ENCODE results near the gene CALR.

The CALR gene

GRCh38 chr19:12983542-12984142 is 45.2 kb downstream of the CALR start:
- peak; percentile 84 for DNase-seq

GRCh38 chr19:12984143-12984627 is 45.8 kb downstream of the CALR start:
- no peak for DNase-seq

DNA sequence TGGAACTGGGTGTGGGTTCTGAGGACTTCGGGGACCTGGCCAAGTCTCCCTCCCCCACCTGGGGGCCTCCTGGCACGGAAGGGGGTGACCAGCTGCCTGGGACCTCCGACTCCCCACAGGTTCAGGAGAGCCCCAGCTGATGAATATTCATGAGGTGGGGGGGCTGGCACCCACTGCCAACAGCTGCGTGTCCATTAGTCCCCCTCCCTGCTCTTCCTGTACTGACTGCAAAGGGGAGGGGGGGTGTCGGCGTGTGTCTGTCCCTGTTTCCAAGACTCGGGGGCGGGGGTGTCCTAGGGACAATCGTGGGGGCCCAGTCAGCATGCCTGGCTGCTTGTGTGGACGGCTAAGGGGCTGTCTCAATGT is 46.3 kb downstream of the CALR start:
- DNase-seq = no peak

DNA sequence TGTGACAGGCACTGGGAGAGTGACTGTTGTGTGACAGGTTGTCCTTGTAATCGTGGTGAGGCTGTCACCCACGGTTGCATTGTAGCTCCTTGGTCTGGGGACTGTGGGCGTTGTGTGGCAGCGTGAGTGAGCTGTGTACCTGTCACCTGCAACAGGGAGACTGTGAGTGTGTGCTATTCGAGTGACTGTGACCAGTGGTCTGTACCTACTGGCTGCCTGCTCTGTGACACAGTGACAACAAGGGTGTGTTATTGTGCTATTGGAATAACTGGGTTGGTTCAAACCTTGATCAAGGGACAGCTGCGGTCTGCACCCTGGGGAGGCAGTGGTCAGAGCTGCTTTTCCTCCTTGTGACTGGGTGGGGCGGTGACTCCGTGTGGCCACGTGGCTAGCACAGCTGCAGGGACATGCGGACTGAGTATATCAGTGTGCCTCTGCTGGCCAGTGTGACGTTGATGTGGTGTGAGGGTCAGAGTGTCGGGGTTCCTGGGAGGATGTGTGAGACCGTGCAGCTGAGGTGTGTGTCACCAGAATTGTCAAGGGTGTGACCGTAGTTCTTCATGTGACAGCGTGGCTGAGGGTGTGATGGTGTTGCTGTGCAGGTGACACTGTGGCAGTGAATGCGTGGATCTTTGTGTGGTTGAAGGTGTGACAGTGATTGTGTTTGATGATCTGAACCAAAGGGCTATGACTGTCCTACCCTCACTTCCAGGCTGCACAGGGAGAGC is 46.8 kb downstream of the CALR start:
- peak; percentile 15 for DNase-seq

- no peak for DNase-seq
Observed at GRCh38 chr19:12986726-12987125, 48.3 kb downstream of the CALR start.

- DNase-seq = no peak
Observed at GRCh38 chr19:12987190-12987589, 48.8 kb downstream of the CALR start.

- DNase-seq = no peak
Observed at GRCh38 chr19:12987781-12988180, 49.4 kb downstream of the CALR start.

DNA sequence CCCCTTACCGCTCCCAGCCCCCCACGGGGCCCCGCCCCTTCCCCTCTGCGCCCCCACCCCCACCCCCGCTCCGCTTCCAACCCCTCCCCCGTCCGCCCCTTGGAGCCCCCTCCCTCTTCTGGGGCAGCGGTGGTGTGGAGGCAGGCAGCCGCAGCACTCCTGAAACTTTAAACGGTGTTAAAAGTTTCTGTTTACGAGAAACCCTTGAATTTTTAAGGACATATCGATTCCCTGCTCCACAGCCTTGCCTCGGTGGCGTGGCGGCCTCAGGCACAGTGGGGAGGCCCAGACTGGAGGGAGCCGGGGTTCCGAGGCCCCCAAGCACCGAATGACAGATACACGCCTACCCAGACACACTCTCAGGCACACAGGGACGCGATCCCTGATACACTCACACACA is 52.0 kb downstream of the CALR start:
- no peak for DNase-seq

DNA sequence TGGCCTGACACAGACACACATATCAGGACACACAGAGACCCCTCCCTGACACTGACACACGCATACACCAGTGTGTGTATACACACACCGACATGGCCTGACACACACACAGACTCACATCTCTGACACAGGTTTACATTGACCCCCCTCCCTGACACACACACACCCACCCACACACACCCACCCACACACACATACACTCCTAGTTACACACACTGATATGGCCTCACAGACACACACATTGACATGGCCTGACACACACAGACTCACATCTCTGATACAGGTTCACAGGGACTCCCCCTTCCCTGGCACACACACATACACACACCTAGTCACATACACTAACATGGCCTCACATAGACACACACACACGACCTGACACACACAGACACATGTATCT is 52.4 kb downstream of the CALR start:
- DNase-seq = no peak

DNA sequence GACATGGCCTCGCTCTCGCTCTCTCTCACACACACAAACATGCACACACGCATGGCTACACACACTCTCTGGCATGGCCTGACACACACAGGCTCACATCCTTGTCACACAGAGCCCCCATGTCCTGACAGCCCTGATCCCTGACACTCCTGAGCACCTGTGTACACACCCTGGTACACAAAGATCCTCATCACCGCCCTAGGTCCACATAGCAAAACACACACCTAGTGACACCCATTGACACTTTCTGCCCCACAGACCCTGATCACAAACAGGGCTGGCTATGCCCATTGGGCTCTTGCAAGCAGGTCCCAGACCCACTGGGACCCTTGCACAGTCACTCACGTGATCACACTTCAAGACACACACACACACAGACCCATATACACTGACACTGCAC is 52.9 kb downstream of the CALR start:
- DNase-seq = no peak

GRCh38 chr19:12992729-12993128 is 54.3 kb downstream of the CALR start:
- DNase-seq = no peak

- no peak for DNase-seq
Observed at GRCh38 chr19:12993562-12993961, 55.2 kb downstream of the CALR start.

Measured in suppressor macrophage treated with lipopolysaccharide for 4 hours (primary cell).